Ascending aorta (tissue), 2 donors: ENCODE results near the gene OGFRL1. TPM values are rescaled to one million over a fixed set of nuclear protein-coding genes. Genes with fewer than 3 reads are reported as not detected.
"Not testable (repeated sequence)": the region's sequence is repeated elsewhere in the genome, so short reads cannot be mapped to it uniquely, and the experiment has no call there.

Experiments used
- DNase-seq, 2 donors: peaks; one replicate each; pipeline ENCODE4 v3.0.0-alpha.2; 2019; ENCODE audit warnings: low spot score in 2 of 2
- H3K27ac ChIP-seq, 2 donors: fragments of 200-600 bp; sonication (generic); one replicate each; pipeline ENCODE4 v1.5.1; 2016 to 2017; ENCODE audit warnings: mild to moderate bottlenecking in 1 of 2
- H3K27me3 ChIP-seq: fragments of 200-600 bp; sonication (generic); one replicate; pipeline ENCODE4 v1.5.1; 2017
- H3K36me3 ChIP-seq, 2 donors: fragments of 200-600 bp; sonication (generic); one replicate each; pipeline ENCODE4 v1.5.1; 2016
- H3K4me1 ChIP-seq, 2 donors: fragments of 200-600 bp; sonication (generic); one replicate each; pipeline ENCODE4 v1.5.1; 2016 to 2017; ENCODE audit warnings: mild to moderate bottlenecking in 1 of 2
- H3K4me3 ChIP-seq, 2 donors: fragments of 200-600 bp; sonication (generic); one replicate each; pipeline ENCODE4 v1.5.1; 2016 to 2017; ENCODE audit warnings: mild to moderate bottlenecking in 1 of 2
- H3K9me3 ChIP-seq, 2 donors: fragments of 200-600 bp; sonication (generic); one replicate each; pipeline ENCODE4 v1.5.1; 2016
- CTCF ChIP-seq, 3 experiments: fragments of 200-600 bp in 2 of 3; fragments of 450-650 bp in 1 of 3; sonication (generic) in 2 of 3; IDR thresholded peaks; one replicate each; pipeline ENCODE4 v1.5.1; 2016 to 2019; ENCODE audit warnings: antibody characterized with exemption in 3 of 3, mild to moderate bottlenecking in 1 of 3, moderate library complexity in 1 of 3
- intact Hi-C: fragments of 100-400 bp; cut with DNase I; formaldehyde crosslinking; loops from one replicate; pipeline ENCODE4 v1.15.1; 2023
- total RNA-seq: library from RNA; depleted of rRNA; stranded (reverse); fragments of >200 nt; gene quantifications from one replicate; pipeline ENCODE4 v1.1.0, GENCODE V29; 2016

Gene OGFRL1
- total RNA-seq, 1 donor from 2014 or later = 14.6 TPM

DNA sequence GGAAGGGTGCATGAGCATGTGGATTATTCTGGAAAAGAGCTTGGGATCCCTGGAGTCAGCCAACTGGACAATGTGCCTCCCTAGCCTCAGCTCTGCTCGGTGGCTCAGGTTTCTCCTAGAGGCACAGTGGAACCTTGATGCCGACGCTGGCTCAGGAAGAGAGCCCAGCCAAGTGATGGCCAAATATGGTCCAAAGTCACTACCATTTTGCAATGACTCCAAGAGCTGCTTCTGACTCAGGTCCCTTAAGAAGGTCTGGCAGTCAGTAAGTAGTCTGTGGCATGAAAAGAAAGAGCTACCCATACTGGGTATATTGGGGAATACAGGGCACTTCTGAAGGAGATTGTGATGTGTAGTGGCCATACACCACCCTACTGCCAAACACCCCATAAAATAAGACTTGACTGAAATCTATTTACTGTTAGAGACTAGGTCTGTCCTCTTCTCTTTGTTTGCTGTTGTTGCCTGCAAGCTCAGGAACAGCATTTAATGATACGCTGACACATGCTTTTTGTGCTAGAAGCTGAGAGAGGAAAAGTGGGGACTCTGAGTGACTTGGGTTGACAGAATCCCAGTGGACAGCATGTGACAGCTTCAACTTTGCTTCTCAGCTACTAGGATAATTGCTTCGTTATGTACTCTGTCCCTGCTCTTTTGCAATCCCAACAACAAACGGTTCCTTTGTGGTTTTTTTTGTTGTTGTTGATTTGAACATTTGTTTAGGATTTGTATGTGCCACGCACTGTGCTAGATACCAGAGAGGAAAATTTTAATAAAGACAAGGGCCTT is 30.3 kb upstream of the OGFRL1 start:
- no peaks in the 10 kb centered on the region for H3K4me1 ChIP-seq
- DNase-seq = no peak
- H3K9me3 ChIP-seq = no peaks in the 10 kb centered on the region
- H3K27me3 ChIP-seq = no peaks in the 10 kb centered on the region
- intact Hi-C loops = no loop called here
- TF ChIP-seq CTCF (IDR thresholded peaks at IDR 0.05) = no peak
- no peak overlapping the region for H3K27ac ChIP-seq
- H3K36me3 ChIP-seq = no peaks in the 10 kb centered on the region
- no peak overlapping the region for H3K4me3 ChIP-seq

GRCh38 chr6:71259888-71260604 is 28.6 kb upstream of the OGFRL1 start:
- Histone ChIP-seq H3K27ac (no peak overlapping the region), H3K4me1 (no peaks in the 10 kb centered on the region), H3K9me3 (no peaks in the 10 kb centered on the region), H3K36me3 (no peaks in the 10 kb centered on the region), H3K27me3 (no peaks in the 10 kb centered on the region), H3K4me3 (no peak overlapping the region)
- intact Hi-C loops = no loop called here
- no peak for DNase-seq
- TF ChIP-seq CTCF (IDR thresholded peaks at IDR 0.05) = no peak

DNA sequence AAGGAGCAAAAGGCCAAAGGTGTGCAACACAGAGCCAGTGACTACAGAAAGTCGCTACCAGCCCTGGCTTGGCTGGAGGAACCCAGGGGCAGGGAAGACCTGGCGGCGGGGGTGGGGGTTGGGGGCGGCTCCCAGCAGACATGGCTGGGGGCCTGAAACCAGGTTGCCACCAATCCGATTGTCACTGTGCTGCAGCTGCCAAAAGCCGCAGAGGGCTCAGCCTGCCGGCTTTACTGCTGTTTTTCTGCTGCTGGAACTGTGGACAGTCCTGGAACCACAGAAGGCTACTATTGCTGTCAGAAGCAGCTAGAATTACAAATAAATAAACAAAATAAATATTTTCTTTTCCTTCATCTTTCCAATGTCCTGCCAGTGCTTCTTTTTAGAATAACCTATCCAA is 25.7 kb upstream of the OGFRL1 start:
- no peaks in the 10 kb centered on the region for H3K36me3 ChIP-seq
- H3K9me3 ChIP-seq = no peaks in the 10 kb centered on the region
- H3K27ac ChIP-seq = no peak overlapping the region
- DNase-seq = no peak
- no peaks in the 10 kb centered on the region for H3K4me1 ChIP-seq
- intact Hi-C loops = no loop called here
- no peak overlapping the region for H3K4me3 ChIP-seq
- H3K27me3 ChIP-seq = no peaks in the 10 kb centered on the region
- no peak for TF ChIP-seq CTCF (IDR thresholded peaks at IDR 0.05)

DNA sequence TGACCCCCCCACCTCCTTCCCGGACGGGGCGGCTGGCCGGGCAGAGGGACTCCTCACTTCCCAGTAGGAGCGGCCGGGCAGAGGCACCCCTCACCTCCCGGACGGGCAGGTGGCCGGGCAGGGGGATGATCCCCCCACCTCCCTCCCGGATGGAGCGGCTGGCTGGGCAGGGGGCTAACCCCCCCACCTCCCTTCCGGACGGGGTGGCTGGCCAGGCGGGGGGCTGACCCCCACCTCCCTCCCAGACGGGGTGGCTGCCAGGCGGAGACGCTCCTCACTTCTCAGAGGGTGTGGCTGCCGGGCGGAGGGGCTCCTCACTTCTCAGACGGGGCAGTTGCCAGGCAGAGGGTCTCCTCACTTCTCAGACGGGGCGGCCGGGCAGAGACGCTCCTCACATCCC is 22.2 kb upstream of the OGFRL1 start:
- H3K4me3 ChIP-seq, H3K36me3 ChIP-seq, DNase-seq, H3K4me1 ChIP-seq, H3K27me3 ChIP-seq, H3K9me3 ChIP-seq, intact Hi-C loops, H3K27ac ChIP-seq: not testable (repeated sequence)

DNA sequence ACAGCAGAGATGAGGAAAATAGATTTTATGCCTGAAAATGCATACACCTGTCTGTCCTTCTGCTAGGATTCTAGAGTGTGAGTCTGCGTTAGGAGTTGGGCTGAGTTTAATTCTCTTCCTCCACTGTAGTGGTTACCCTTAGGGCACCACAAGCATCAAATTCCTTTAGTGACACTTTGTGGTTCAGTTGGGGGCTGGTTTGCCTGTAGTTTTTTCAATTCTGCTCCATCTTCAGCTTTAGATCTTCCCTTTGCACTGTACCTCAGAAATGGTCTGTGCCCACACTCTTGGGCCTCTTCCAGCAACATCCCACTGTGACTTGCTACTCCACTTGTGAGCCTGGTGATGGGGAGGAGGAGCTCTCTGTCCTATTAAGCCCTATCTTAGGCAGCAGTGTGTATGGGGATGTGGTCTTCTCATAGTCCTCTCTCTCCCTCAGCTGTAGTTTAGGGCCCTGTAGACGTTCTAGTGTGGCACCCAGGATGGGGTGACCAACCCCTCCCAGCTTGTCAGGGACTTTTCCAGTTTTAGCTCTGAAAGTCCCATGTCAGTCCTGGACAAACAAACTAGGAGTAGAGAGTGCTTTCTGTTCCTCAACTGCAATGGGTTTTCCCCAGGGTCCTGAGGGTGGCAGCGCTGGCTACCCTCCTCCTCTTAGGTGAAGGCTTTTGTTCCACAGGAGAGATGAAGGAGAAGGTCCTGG is 19.7 kb upstream of the OGFRL1 start:
- Histone ChIP-seq H3K4me3 (no peak overlapping the region), H3K9me3 (no peaks in the 10 kb centered on the region), H3K27ac (no peak overlapping the region), H3K27me3 (no peaks in the 10 kb centered on the region), H3K4me1 (no peaks in the 10 kb centered on the region), H3K36me3 (no peaks in the 10 kb centered on the region)
- DNase-seq = no peak
- intact Hi-C loops = no loop called here
- no peak for TF ChIP-seq CTCF (IDR thresholded peaks at IDR 0.05)
